Stimulated activated CD8-positive, alpha-beta memory T cell treated with anti-CD3 and anti-CD28 coated beads, Interleukin-15, amount 100 ng/mL, for 1 hour (primary cell): Measurements from ENCODE around the gene CHAT.
A peak's percentile ranks its signal among the peaks of the same experiment; 100 is the strongest.

ENCODE experiments used
- DNase-seq: peaks from one replicate; pipeline ENCODE4 v3.0.0-alpha.2; 2020; ENCODE audit warnings: low read depth

Gene CHAT

GRCh38 chr10:49597426-49598163 is 16.2 kb upstream of the CHAT start:
- DNase-seq = no peak

DNA sequence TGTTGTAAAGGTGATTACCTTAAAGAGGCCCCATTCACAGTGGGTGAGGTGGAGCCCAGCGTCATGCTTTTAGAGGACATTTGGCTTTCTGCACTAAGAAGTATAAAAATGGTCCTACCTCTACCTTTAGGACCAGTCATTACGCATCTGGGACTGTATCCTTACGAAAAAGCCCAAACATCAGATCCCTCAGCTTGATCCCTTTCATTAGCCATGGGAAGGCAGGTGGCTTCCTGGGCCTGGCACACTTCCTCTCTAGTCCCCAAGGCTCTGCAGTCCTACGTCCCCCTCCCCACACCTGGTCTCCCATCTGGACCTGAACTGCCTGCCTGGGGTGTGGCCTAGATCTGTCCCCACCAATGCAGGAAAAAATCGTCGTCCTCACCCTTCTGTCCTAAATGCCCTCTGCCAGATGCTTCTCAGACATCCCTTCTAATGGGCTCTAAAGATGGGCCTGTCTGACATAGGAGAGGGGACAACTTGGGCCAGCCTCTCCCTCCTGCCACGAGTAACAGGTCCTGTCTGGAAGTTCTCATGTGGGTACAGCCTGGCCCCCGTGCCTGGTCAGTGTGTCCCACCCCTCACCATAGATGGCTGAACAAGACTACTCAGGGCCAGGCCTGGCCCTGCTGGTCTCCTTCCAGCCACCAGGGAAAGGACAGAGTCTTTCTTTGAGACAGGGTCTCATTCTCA is 15.5 kb upstream of the CHAT start:
- DNase-seq = no peak

- DNase-seq = no peak
These were observed 14.9 kb upstream of the CHAT start for GRCh38 chr10:49598986-49599385.

DNA sequence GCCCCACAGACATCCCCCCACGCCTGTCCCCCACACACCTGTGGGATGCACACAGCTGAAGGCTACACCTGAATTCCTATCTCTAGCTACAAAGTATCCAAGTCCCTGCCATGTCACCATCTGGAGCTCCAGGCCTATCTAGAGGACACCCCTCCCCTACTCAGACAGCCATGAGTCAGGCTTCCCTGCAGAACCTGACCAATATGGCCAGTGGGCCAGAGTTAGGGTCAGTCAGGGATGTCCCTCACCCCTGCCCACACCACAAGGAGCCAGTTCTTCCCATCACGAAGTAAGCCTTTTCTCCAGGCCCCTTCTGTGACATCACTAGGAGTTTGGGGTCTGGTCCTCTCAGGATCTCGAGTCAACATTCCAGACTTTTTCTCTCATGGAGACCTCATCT is 14.3 kb upstream of the CHAT start:
- DNase-seq = no peak

DNA sequence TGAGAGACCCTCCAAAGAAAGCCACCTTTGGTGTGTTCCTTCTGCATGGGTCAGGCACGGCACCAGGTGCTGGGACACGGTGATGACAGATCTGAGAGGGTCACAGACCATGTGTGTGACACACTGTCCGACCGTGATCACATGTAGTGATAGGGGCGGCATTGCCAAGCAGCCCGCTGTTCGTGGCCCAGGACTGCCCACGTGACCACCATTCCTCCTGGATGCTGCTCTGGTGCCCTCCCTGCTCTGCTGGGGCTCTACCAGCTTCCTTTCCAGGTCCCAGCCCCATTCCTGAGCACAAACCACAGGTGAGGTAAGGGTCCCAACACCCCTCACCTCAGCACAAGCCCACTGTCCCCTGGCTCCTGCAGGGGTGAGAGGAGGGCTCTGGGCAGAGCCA is 13.8 kb upstream of the CHAT start:
- DNase-seq = no peak

DNA sequence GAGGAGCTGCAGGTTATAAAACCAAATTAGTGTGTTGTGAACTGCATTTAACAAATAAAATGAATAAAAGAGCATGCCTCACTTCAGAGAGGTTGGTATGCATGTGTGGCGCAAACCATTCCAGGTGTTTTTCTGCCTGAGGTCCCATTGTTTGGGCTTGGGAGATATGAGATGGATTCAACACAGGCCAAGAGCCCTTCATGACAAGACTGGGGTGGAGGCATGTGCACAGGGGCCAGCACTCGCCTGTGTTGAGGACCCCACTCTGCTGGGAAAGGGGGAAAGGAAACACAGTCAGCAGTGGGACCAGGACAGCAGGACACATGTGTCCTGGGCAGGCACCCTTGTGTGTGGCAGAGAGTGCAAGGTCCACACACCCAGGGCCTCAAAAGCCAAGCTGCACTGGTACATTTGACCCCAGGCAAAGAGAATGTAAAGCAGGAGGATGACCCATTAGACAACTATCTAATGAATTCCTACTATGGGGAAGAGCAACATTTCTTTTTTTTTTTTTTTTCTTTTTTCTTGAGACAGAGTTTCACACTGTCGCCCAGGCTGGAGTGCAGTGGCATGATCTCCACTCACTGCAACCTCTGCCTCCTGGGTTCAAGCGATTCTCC is 12.9 kb upstream of the CHAT start:
- no peak for DNase-seq

DNA sequence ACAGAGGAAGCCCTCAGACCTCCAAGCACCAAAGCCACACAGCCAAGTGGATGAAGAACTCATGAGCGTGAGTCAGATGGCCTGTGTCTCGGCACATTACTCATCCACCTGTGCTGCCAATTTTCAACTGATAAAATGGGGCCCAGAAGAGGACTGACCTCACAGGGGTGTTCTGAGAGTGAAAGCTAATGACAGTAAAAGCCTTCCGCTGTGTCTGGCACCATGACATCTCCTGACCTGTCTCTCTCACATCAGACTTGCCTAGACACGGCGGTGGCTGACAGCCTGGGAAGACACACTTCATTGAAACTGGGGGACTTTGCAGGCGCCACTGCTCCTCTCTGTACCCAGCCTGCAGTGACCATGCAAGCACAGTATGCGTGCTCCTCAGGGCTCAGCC is 12.0 kb upstream of the CHAT start:
- no peak for DNase-seq

DNA sequence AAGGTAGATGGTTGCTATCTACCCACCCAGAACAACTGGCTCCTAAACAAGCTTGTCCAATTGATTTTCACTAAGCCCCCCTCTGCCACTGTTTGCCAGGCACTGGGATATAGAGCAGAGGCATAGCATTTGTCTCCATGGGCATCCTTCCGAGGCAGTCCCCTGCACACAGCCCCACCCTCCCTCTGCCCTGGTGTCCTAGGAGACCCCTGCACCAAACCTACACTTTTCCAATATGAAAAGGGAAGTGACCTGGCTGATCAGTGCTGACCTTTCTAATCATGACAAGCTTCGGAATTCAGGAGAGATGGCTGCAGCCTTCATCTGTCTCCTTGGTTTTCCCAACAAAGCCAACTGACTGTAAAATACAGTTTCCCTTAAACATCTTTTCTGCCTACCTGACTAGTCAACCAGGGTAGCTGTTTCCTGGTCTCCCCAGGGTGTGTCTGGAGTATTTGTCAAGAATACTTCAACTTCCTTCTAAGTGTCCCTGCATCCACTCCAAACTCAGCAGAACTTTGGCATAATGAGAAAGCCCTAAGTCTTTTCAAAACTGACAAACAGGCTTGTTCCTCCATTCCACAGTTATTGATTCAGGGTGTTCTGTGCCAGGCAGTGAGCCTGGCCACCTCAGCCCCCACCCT is 11.3 kb upstream of the CHAT start:
- DNase-seq = no peak

- DNase-seq = no peak
These were observed 8.5 kb upstream of the CHAT start for GRCh38 chr10:49605216-49605938.

- DNase-seq = no peak
These were observed 7.8 kb upstream of the CHAT start for GRCh38 chr10:49605939-49606509.

DNA sequence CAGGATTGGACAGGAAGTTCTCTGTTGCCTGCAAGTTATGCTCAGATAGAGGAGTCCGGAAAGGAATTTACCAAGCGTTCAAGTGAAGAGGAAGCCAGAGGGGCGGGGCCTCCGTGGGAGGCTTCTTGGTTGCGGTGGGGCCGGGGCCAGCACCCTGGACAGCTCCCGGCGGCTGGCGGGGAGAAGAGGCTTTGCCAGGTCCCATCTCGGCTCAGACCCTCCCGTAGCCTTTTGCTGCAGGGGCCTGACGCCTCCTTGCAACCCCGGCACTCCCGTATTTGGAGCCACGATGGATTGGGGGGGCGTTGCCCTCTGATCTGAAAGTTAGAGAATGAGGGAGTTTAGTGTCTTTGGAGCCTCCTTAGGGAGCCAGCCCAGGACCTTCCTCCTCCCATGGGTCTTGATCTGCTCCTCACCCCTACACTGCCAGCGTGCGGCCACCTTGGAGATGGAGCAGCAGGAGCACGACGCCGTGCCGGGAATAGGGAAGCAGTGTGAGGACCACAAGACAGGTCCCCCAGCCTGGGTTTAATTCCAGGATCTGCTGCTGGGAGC is 6.8 kb upstream of the CHAT start:
- peak; percentile 36 for DNase-seq

- DNase-seq = no peak
These were observed 5.5 kb upstream of the CHAT start for GRCh38 chr10:49608166-49609005.

- no peak for DNase-seq
These were observed 4.9 kb upstream of the CHAT start for GRCh38 chr10:49609006-49609282.

GRCh38 chr10:49609283-49610113 is 4.3 kb upstream of the CHAT start:
- DNase-seq = no peak

GRCh38 chr10:49610114-49610457 is 3.8 kb upstream of the CHAT start, which contains the start of gene SLC18A3:
TSS of gene SLC18A3 (plus strand) at chr10:49610310. CDS start at chr10:49610741, 431 bp downstream.
- no peak for DNase-seq

DNA sequence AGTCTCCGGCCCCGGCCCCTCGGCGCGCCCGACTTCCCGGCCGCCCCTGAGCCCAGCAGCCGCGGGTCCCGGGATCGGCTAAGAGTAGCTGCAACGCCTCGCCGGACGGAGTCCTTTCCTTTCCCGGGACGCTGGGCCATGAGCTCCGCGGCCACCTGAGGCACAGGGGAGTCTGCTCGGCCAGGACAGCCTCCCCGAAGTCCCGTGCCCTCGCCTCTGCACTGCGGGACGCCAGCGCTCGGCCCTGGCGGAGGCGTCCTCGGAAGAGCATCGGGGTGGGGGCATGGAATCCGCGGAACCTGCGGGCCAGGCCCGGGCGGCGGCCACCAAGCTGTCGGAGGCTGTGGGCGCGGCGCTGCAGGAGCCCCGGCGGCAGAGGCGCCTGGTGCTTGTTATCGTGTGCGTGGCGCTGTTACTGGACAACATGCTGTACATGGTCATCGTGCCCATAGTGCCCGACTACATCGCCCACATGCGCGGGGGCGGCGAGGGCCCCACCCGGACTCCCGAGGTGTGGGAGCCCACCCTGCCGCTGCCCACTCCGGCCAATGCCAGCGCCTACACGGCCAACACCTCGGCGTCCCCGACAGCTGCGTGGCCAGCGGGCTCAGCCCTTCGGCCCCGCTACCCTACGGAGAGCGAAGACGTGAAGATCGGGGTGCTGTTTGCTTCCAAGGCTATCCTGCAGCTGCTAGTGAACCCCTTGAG is 3.2 kb upstream of the CHAT start:
- no peak for DNase-seq

GRCh38 chr10:49611166-49611815 is 2.5 kb upstream of the CHAT start:
- no peak for DNase-seq

GRCh38 chr10:49611816-49612512 is 1.9 kb upstream of the CHAT start:
- DNase-seq = no peak
